Fibroblast of mammary gland (primary cell): ENCODE measurements around the gene RSRC1.

Experiments used
- DNase-seq: peaks from one replicate; pipeline ENCODE4 v3.0.0-alpha.2; 2010; ENCODE audit warnings: low read depth
- H3K4me3 ChIP-seq: 2 replicates; pipeline ENCODE4 v1.5.1; 2011; ENCODE audit warnings: low read depth, mild to moderate bottlenecking, low read length, moderate library complexity; ENCODE audit not compliant: control insufficient read depth
- TF ChIP-seq, protein P1 (sequence below): conservative IDR thresholded peaks from 2 replicates; pipeline ENCODE4 v1.5.1; 2011; ENCODE audit warnings: low read depth, low read length, inconsistent platforms; ENCODE audit not compliant: control insufficient read depth, insufficient read depth

The RSRC1 gene

DNA sequence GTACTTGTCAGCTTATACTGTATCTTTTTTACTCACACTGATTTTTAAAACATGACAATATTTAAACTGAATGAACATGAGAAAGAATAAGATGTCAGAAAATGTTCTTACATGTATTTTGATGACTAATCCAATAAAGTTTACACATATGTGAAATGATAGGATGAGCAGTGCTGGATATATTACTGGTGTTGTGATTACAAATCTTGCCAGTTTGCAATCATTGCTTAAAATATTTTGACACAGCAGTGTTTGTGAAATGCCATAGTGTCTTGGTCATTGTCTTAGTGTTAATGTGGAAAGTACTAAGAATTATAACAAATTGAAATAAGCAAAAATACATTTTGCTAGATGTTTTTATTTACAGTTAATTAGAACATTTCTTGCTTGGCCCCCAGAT lies 342.4 kb downstream of the RSRC1 start:
- TF ChIP-seq, protein P1, sequence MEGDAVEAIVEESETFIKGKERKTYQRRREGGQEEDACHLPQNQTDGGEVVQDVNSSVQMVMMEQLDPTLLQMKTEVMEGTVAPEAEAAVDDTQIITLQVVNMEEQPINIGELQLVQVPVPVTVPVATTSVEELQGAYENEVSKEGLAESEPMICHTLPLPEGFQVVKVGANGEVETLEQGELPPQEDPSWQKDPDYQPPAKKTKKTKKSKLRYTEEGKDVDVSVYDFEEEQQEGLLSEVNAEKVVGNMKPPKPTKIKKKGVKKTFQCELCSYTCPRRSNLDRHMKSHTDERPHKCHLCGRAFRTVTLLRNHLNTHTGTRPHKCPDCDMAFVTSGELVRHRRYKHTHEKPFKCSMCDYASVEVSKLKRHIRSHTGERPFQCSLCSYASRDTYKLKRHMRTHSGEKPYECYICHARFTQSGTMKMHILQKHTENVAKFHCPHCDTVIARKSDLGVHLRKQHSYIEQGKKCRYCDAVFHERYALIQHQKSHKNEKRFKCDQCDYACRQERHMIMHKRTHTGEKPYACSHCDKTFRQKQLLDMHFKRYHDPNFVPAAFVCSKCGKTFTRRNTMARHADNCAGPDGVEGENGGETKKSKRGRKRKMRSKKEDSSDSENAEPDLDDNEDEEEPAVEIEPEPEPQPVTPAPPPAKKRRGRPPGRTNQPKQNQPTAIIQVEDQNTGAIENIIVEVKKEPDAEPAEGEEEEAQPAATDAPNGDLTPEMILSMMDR: no peak
- peak; percentile 35 for DNase-seq

DNA sequence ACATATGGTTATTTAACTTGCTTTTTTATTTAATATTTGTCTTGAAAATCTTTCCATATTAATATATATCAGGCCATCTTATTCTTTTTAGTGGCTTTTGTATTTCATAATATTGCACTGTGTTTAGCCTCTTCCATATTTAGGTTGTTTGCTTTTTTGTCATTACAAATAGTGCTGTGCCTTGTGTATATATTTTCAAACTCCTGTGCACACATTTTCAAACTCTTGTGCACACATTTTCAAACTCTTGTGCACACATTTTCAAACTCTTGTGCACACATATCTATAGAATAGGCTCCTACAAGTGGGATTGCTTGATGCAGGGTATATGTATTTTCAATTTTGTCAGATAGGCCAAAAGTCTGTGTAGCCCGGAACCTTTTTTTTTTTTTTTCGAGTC lies 343.1 kb downstream of the RSRC1 start:
- no peak for DNase-seq
- no peak overlapping the region for H3K4me3 ChIP-seq
- TF ChIP-seq, protein P1: no peak

More for the DNA sequence above, 342.4 kb downstream of the RSRC1 start:
- H3K4me3 ChIP-seq: no peak overlapping the region

DNA sequence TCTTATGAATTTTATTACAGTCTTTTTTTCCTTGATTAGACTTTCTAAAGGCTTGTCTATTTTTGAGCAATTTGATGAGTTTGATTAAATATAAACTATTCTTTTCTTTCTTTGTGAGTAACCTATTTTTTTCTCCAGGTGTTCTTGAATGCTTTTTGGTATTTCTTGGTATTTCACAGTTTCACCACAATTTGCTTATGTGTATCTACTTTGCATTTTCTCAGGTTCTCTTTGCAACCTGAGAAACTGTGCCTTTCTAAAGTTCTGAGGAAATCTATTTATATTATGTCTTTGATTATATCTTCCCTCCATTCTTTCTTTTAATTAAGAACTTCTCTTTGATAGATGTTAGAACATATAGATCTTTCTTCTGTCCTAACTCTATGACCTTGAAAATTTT lies 344.0 kb downstream of the RSRC1 start:
- no peak overlapping the region for H3K4me3 ChIP-seq
- no peak for DNase-seq
- TF ChIP-seq, protein P1: no peak

GRCh38 chr3:158455406-158455805 lies 345.5 kb downstream of the RSRC1 start:
- H3K4me3 ChIP-seq: no peak overlapping the region
- TF ChIP-seq, protein P1: no peak
- DNase-seq: no peak

GRCh38 chr3:158456114-158456513 lies 346.2 kb downstream of the RSRC1 start:
- no peak for DNase-seq
- H3K4me3 ChIP-seq: no peak overlapping the region
- TF ChIP-seq, protein P1: no peak

DNA sequence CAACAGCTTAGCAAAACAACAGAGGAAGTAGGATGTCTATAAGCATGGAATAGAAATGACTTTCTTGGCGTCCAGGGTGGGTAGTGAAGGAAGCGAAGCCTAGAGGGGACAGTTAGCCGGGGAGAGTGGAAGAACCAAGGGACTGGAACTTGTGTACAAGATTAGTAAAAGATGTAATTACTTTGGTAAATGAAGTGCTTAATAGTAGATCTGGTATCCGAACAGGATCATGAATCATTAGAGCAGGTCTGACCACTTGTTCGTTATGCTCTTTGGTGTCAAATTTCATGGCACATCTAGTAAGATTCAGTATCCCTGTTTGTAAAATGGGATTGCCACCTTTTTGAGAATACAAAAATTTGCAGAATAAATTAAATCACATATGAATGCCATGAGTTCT lies 348.6 kb downstream of the RSRC1 start:
- TF ChIP-seq, protein P1: no peak
- DNase-seq: no peak
- no peak overlapping the region for H3K4me3 ChIP-seq

DNA sequence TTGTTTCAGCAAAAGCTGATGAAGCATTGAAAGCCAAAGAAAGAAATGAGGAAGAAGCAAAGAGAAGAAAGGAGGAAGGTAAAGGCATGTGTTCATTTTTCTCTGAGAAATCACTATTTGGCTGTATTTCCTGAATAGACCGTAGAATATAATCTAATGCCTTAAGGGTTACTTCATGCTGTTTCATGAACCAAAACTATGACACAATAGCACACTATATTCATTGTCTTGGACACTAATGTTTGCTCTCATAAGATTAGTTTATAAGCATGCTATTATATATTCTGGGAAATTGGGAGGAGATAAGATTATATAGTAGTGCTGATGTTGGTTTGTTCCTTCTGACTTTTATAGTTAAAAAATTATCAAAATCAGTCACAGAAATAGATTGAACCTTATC lies 351.0 kb downstream of the RSRC1 start:
- TF ChIP-seq, protein P1: no peak
- no peak overlapping the region for H3K4me3 ChIP-seq
- DNase-seq: peak; percentile 10
